Activated naive CD8-positive, alpha-beta T cell (primary cell): ENCODE results near the gene METTL25B.

ENCODE experiments used
- H3K27ac Mint-ChIP-seq: one replicate; pipeline ENCODE4 v1.8.0; 2021; ENCODE audit warnings: mixed read lengths
- H3K27me3 Mint-ChIP-seq: one replicate; pipeline ENCODE4 v1.8.0; 2021; ENCODE audit warnings: mixed read lengths
- H3K36me3 Mint-ChIP-seq: one replicate; pipeline ENCODE4 v1.8.0; 2021; ENCODE audit warnings: mixed read lengths
- H3K4me1 Mint-ChIP-seq: one replicate; pipeline ENCODE4 v1.8.0; 2021; ENCODE audit warnings: low read depth, mixed read lengths
- H3K4me3 Mint-ChIP-seq: one replicate; pipeline ENCODE4 v1.8.0; 2021; ENCODE audit warnings: mild to moderate bottlenecking, mixed read lengths
- H3K9me3 Mint-ChIP-seq: one replicate; pipeline ENCODE4 v1.8.0; 2021; ENCODE audit warnings: low read depth, mixed read lengths

Gene METTL25B

DNA sequence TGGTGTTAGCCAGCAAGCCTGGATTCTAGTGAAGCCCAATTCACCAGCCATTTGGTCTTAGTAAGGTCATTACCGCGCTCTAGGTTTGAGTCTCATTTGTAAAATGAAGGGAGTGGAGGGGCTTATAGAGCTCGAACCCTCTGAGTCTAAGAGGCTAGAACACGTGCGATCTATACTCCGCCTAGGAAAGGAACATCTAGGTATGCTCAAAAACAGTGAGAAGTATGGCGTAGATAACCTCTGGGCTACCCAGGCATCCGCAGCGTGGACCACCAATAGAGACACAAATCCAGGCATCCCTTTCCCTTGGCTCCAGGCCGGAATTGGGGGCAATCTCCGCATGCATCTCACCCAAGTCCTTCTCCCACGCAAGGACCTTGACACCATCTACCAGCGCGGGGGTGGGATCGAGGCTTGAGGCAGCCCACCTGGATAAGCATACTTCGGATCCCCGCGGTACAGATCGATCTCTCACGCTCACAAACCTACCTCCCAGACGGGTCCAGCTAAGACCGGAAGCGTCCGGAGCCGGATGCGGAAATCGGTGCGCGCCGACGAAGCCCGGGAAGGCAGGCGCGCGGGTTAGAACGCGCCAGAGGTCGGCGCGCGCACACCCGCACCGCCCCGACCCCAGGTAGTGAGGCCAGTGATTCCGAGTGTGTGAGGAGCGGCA is at the start of gene METTL25B:
METTL25B (plus strand) TSS at position 544 of the 673 bp plus-strand sequence. CDS start 636 bp downstream, outside the sequence.
- H3K27me3 Mint-ChIP-seq = no peaks in the 10 kb centered on the region
- H3K9me3 Mint-ChIP-seq = no peaks in the 10 kb centered on the region
- H3K4me3 Mint-ChIP-seq = no peak within 1 kb of the TSS
- H3K27ac Mint-ChIP-seq = peak within 1 kb of the TSS; percentile 99
- H3K4me1 Mint-ChIP-seq = peaks cover 39% of the 10 kb centered on the region
- peaks cover 11% of the 10 kb centered on the region for H3K36me3 Mint-ChIP-seq

DNA sequence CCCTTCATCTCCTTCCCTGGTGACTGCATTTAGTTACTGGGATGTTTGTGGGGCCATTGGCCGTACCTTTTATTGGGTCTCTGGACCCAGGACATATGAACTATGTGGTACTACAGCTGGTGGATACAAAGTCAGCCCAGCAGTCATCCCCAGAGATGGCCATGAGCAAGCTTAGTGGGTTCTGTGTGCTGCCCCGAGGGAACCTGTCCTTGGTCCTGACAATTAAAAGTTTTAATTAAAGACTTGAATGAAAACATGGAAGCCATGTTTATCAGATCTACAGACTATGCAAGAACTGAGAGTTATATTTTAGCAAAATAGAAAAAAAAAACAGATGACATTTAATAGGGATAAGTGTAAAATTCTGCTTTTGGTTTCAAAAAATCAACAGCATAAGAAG is 48.2 kb upstream of the METTL25B start:
- Mint-ChIP-seq H3K27ac (no peak overlapping the region), H3K9me3 (no peaks in the 10 kb centered on the region), H3K36me3 (peaks cover 2% of the 10 kb centered on the region), H3K27me3 (peaks cover 27% of the 10 kb centered on the region), H3K4me1 (peaks cover 30% of the 10 kb centered on the region), H3K4me3 (no peak overlapping the region)

DNA sequence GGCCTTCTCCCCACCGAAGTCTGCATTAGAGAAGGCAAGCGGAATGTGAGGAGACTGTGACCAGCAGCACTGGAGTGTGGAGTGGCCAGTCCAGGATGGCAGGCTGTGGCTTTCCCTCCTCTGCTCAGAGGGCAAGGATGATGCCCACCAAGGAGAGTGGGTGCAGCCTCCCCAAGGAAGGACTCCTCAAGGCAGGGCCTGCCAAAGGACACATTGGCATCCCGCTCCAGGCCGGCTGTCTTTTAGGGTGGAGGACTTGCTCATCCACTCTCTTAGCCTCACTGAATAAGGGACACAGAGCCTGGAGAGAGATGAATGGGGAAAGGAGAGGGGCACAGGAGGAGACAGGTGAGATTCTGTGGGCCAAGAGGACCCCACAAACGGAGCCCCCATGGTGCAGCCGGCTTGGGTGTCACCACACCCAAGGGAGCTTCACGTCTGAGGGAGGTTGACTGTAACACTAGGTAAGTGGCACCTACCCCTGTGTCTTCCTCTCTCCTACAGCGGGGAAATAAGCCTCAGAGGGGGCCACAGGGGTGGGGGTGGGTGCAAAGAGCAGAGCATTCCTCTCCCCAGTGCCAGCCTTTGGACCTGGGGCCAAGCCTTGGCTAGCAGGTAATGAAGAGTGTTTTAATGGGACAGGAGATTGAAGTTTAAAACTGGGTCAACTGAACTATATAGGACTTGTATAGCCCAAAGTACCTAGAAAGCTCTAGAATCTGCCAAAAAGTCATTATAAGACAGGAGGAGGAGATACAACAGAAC is 46.9 kb upstream of the METTL25B start:
- no peak overlapping the region for H3K27ac Mint-ChIP-seq
- peaks cover 25% of the 10 kb centered on the region for H3K27me3 Mint-ChIP-seq
- no peak overlapping the region for H3K4me3 Mint-ChIP-seq
- H3K36me3 Mint-ChIP-seq = peaks cover 2% of the 10 kb centered on the region
- no peaks in the 10 kb centered on the region for H3K9me3 Mint-ChIP-seq
- H3K4me1 Mint-ChIP-seq = peaks cover 30% of the 10 kb centered on the region

DNA sequence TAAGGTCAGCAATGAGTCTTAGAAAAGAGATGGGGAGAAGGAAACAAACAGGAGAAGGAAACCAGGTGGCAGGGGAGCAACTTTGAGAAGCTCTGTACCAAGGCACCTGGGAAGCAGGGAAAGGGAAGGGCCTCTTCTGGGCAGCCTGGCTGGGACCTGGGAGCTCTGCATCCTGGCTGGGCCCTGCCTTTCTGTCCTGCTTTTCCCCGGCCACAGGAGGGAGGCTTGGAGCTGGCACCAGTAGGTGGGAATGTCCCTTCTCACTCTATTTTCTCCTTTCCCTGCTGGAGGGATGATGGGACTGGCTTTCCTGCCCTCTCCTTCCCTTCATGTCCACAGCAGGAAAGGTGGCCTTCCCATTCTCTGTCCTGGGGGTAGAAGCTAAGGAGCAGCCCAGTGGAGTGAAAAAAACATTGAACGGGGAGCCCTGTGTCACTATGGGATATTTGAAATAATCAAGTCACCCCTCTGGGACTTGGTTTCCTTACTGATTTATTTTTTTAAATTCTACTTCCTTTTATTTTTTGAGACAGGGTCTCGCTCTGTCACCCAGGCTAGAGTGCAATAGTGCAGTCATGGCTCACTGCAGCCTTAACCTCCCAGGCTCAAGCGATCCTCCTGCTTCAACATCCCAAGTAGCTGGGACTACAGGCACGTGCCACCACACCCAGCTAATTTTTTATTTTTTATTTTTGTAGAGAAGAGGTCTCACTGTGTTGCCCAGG is 45.9 kb upstream of the METTL25B start:
- H3K9me3 Mint-ChIP-seq = no peaks in the 10 kb centered on the region
- H3K4me1 Mint-ChIP-seq = peaks cover 30% of the 10 kb centered on the region
- no peak overlapping the region for H3K4me3 Mint-ChIP-seq
- H3K27ac Mint-ChIP-seq = no peak overlapping the region
- peaks cover 25% of the 10 kb centered on the region for H3K27me3 Mint-ChIP-seq
- H3K36me3 Mint-ChIP-seq = peaks cover 2% of the 10 kb centered on the region

DNA sequence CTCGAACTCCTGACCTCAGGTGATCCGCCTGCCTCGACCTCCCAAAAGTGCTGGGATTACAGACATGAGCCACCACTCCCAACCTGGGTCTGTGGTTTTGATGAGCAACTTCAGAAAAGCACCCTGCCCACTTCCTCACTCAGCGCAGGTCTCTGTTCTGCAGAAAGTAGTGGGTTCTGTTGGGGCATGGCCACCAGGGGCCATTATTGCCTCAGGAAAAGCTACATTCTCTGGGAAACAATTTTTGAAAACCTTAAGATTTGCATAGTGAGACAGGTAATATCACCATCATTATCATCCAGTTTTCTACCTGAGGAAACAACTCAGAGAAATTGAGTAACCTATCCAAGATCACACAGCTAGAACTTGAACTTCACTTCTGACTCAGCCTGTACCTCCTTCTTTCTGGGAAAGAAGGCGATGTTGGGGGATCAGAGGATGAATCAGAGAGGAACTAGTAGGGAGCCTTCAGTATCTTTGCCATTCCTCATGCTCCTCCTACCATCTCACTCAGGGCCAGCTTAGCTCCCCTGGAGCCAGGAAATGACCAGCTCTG is 44.0 kb upstream of the METTL25B start:
- H3K27ac Mint-ChIP-seq = no peak overlapping the region
- no peaks in the 10 kb centered on the region for H3K9me3 Mint-ChIP-seq
- H3K27me3 Mint-ChIP-seq = peaks cover 15% of the 10 kb centered on the region
- no peaks in the 10 kb centered on the region for H3K36me3 Mint-ChIP-seq
- H3K4me3 Mint-ChIP-seq = no peak overlapping the region
- H3K4me1 Mint-ChIP-seq = peaks cover 20% of the 10 kb centered on the region

DNA sequence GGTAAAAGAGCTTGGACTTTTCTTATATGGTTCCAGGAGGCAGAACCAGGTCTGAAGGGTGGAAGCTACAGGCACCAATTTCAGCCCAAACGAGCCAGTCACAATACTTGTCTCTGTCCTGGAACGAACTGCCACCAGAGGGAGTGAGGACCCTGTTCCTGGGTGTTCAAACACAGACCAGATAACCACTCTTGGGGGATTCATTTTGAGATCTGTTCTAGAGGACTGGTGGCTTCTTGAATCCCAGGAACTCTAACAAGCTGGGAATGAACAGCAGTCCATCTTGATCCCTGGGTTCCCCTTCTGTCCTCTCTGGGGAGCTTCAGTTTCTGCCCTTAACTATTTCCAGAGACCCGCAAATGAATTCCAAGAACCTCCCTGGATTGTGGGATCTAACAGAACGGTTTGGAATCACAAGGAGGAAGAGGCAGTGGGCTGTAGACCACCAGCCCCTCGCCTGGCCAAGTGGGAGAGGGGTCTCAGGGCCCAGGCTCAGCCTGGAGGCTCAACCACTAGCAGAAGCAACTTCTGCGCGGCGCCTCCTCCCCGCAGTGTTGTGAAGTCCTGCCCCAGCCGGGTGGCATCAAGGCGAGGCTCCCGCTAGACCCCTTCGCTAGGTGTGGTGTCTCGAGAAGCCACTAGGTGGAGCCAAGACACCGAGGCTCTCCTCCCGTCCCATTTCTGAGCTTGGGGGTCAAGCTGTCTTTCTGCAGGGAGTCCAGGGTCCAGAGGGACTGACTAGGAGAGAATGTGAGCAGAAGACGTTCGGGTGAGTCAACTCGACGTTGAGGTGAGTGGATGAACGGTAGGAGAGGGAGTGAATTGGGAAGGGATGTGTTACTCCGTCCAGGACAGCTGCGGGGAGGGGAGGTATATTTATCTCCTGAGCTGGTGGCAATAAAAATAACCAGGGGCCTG is 39.0 kb upstream of the METTL25B start:
- Mint-ChIP-seq H3K27me3 (peaks cover 18% of the 10 kb centered on the region), H3K27ac (no peak overlapping the region), H3K4me1 (peaks cover 29% of the 10 kb centered on the region), H3K36me3 (no peaks in the 10 kb centered on the region), H3K4me3 (peak overlapping the region; percentile 73), H3K9me3 (no peaks in the 10 kb centered on the region)

DNA sequence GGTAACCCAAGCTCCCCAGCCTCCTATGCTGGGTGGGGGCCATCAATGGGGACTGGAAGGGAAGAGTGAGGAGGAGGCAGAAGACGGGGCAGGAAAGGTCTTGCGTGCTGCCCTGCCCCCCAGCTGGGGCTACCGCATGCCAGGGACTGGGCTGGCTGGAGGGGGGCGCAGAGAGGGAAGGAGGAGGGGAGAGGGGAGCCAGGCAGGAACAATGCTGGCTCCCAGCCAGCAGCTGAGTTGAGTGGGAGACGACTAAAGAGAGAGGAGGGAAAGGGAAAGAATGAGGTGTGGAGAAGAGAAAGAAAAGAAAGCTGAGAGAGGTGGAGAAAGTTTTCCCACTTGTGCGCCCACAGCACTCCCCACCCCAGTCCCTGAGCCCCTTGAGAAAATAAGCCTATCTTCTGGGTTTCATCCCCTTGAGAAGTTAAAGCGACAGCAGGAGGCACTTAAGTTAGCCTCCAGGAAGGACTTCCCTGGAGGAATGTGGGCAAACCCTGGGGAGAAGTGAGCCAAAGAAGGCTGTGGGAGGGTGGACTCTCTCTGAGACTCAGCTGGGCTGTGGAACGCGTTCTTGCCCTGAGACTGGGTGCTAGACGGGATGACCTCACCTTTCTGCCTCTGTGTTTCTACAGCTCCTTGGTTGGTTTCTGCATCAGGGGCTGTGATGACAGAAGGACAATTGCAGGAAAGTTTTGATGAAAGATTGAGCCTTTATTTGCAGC is 38.2 kb upstream of the METTL25B start:
- Mint-ChIP-seq H3K27me3 (peaks cover 21% of the 10 kb centered on the region), H3K9me3 (no peaks in the 10 kb centered on the region), H3K36me3 (no peaks in the 10 kb centered on the region), H3K4me1 (peaks cover 23% of the 10 kb centered on the region), H3K27ac (no peak overlapping the region), H3K4me3 (no peak overlapping the region)

DNA sequence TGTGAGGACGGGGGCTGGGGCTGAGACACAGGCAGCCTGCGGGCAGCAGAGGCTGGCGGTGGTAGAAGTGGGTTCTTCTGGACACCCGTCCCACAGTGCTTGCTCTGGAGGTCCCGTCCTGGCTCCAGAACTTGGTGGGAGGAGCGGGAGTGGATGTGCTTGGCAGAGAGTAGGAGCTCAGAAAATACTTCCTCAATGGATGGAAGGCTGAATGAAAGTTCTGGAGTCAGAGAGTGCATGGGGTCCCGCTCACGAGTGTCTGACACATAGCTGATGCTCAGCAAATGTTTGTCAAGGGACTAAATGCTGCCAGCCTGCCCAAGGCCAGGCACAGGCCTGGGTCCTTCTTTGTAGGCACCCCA is 37.6 kb upstream of the METTL25B start:
- Mint-ChIP-seq H3K27me3 (peaks cover 21% of the 10 kb centered on the region), H3K4me1 (peaks cover 23% of the 10 kb centered on the region), H3K4me3 (no peak overlapping the region), H3K36me3 (no peaks in the 10 kb centered on the region), H3K27ac (no peak overlapping the region), H3K9me3 (no peaks in the 10 kb centered on the region)

DNA sequence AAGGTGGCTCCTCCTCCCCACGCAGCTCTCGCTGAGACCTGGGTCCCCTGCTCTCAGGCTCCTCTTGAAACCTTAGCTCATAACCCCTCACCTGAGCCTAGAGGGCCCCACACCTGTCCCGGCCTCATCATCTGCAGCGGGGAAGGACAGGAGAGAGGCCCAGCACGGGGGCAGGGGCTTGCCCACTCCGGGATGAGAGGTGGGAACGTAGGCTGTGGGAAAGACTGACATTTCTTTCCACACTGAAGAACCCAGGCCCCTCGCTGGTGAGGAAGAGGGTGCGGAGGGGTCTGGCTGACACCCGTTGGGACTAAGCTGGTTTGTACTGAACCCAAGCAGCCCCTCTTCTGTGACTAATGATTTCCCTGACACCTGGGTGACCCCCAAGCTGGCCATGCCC is 37.1 kb upstream of the METTL25B start:
- peaks cover 21% of the 10 kb centered on the region for H3K27me3 Mint-ChIP-seq
- H3K36me3 Mint-ChIP-seq = no peaks in the 10 kb centered on the region
- no peaks in the 10 kb centered on the region for H3K9me3 Mint-ChIP-seq
- H3K4me1 Mint-ChIP-seq = peaks cover 23% of the 10 kb centered on the region
- H3K27ac Mint-ChIP-seq = no peak overlapping the region
- H3K4me3 Mint-ChIP-seq = no peak overlapping the region

DNA sequence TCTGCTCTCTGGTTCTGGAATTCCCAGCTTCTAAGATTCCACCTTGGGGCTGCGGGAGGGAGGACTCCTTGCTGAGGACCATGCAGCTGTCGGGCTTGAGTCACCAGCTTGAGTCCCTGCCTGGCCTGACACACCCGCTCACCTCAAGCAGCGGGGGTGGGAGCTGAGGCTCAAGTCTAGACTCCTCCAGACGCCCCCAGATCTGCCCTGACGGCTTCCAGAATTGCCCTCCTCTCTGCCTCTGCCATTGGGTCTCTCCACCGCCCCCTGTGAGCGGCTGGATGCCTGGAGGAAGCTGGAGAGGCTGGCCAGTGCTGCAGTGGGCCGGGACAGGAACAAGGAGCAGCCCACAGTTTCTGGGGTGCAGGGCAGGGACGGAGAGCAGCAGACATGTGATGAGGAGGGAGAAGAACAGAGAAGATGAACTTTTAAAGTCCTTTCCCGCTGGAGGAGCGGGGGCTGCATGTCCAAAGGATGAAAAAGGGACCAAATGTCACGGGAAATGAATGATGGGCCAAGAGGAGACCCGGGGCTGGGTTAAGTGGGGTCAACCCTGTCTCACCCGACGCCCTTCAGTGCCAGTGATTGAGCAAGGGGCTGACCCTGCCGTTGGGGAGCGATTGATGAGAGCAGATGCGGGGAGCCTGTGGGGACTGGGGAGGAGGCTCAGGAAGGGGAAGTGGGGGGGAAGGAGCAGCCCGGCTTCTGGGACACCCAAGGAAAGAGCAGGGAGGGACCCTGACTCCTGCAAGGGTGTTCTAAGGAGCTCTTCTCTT is 36.4 kb upstream of the METTL25B start:
- Mint-ChIP-seq H3K4me1 (peaks cover 23% of the 10 kb centered on the region), H3K27me3 (peaks cover 21% of the 10 kb centered on the region), H3K27ac (no peak overlapping the region), H3K9me3 (no peaks in the 10 kb centered on the region), H3K4me3 (no peak overlapping the region), H3K36me3 (no peaks in the 10 kb centered on the region)

DNA sequence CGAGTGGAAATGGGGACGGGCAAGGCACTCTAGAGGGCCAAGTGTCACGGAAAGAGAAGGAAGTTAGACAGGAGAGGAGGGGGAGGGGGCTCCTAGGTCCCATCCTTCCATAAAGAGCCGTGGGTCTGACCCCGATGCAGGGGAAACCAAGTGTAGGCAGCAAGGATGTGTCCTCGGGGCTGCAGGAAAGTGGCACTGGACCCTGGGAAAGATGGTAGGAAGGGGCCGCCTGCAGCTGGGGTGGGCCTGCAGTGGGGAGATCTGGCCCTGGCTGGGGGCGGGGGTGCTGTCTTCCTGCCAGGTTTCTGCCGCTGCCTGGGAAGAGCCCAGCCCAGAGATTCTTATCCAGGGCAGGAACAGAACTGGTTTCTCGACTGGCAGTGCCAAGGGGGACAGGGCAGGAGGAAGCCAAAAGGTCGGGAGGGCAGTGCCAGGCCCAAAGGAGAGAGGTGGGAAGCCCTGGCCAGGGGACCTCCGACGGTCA is 35.8 kb upstream of the METTL25B start:
- no peaks in the 10 kb centered on the region for H3K36me3 Mint-ChIP-seq
- H3K9me3 Mint-ChIP-seq = no peaks in the 10 kb centered on the region
- peaks cover 23% of the 10 kb centered on the region for H3K4me1 Mint-ChIP-seq
- no peak overlapping the region for H3K27ac Mint-ChIP-seq
- no peak overlapping the region for H3K4me3 Mint-ChIP-seq
- peaks cover 23% of the 10 kb centered on the region for H3K27me3 Mint-ChIP-seq

DNA sequence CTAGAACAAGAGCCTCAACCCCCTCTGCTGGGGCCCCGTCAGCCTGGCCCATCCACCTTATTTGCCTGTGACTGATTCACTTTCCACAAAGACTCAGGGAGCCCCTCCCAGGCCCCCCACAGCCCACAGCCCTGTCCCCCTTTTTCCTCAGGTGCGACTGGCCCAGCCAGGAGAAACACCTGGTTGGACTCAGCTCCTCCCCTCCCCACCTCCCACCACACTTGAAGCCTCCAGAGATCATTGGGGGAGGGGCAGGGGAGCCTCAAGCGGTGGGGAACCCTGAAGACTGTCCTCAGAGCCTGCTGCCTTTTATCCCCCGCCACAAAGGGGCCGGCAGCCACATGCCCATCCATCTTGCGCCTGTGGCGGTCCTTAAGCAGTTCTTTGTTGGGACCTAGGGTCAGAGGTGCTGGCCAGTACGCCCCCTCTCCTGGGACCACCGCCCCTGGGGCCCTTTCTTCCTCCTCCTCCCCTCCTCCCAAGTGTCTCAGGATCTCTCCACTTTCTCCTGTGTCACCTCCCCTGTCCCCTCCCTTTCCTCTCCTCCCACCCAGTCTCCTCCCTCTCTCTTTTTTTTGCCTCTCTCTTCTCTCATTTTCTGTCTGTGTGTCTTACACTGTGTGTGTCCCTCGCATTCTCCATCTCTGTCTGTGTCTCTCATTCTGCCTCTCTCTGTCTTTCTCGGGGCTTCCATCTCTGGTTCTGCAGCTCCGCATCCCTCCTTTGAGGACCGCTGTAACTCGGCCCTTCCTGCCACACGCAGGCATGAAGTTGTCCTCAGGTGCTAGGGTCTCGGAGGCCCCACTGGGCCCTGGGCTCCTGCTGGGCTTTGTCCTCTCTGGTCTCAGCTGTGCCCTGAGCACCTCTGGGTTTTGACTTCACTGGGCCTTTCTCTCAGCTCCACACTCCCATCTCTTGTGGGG is 35.1 kb upstream of the METTL25B start:
- Mint-ChIP-seq H3K4me1 (peaks cover 23% of the 10 kb centered on the region), H3K9me3 (no peaks in the 10 kb centered on the region), H3K27me3 (peaks cover 23% of the 10 kb centered on the region), H3K36me3 (no peaks in the 10 kb centered on the region), H3K4me3 (no peak overlapping the region), H3K27ac (peak overlapping the region; percentile 37)
